Trophoblast cell (in vitro differentiated cells and primary cell): ENCODE results near the gene GHITM.
"Not testable (repeated sequence)": the region's sequence is repeated elsewhere in the genome, so short reads cannot be mapped to it uniquely, and the experiment has no call there.

ENCODE experiments used
- DNase-seq, 2 donors: peaks; one replicate each; pipeline ENCODE4 v3.0.0-alpha.2; 2016
- H2AFZ ChIP-seq: 2 replicates; pipeline ENCODE4 v1.6.1; 2013; ENCODE audit warnings: low read length, moderate library complexity, mild to moderate bottlenecking; ENCODE audit not compliant: insufficient read depth, poor library complexity
- H2AK5ac ChIP-seq: 2 replicates; pipeline ENCODE4 v1.6.1; 2013; ENCODE audit warnings: mild to moderate bottlenecking, low read length
- H2BK120ac ChIP-seq: 2 replicates; pipeline ENCODE4 v1.6.1; 2013; ENCODE audit warnings: low read length, mild to moderate bottlenecking, moderate library complexity; ENCODE audit not compliant: insufficient read depth, poor library complexity
- H2BK12ac ChIP-seq: 2 replicates; pipeline ENCODE4 v1.6.1; 2013; ENCODE audit warnings: mild to moderate bottlenecking, low read length, moderate library complexity
- H2BK5ac ChIP-seq: 2 replicates; pipeline ENCODE4 v1.6.1; 2013; ENCODE audit warnings: low read length, low read depth, moderate library complexity, mild to moderate bottlenecking; ENCODE audit not compliant: poor library complexity
- H3K14ac ChIP-seq: 2 replicates; pipeline ENCODE4 v1.6.1; 2013; ENCODE audit warnings: mild to moderate bottlenecking, low read length
- H3K18ac ChIP-seq: 2 replicates; pipeline ENCODE4 v1.6.1; 2013; ENCODE audit warnings: mild to moderate bottlenecking, low read length
- H3K23ac ChIP-seq: 2 replicates; pipeline ENCODE4 v1.6.1; 2013; ENCODE audit warnings: low read length
- H3K27ac ChIP-seq: 2 replicates; pipeline ENCODE4 v1.5.1; 2013; ENCODE audit warnings: low read depth, mild to moderate bottlenecking, inconsistent platforms, low read length, moderate library complexity
- H3K27me3 ChIP-seq: 2 replicates; pipeline ENCODE4 v1.6.1; 2013; ENCODE audit warnings: inconsistent platforms, mild to moderate bottlenecking, low read length, moderate library complexity; ENCODE audit not compliant: insufficient read depth
- H3K36me3 ChIP-seq, 2 experiments: 1 replicate in 1 of 2; 2 replicates in 1 of 2; pipeline ENCODE4 v1.6.1; 2013; ENCODE audit warnings: low read length in 2 of 2, mild to moderate bottlenecking in 2 of 2, moderate library complexity in 1 of 2; ENCODE audit not compliant: insufficient read depth in 2 of 2, control insufficient read depth in 1 of 2
- H3K4ac ChIP-seq: 2 replicates; pipeline ENCODE4 v1.6.1; 2013; ENCODE audit warnings: low read depth, mild to moderate bottlenecking, low read length, moderate library complexity
- H3K4me1 ChIP-seq, 2 experiments: 1 replicate in 1 of 2; 2 replicates in 1 of 2; pipeline ENCODE4 v1.6.1; 2013; ENCODE audit warnings: low read length in 2 of 2, mild to moderate bottlenecking in 2 of 2, moderate library complexity in 1 of 2; ENCODE audit not compliant: insufficient read depth in 2 of 2, control insufficient read depth in 1 of 2
- H3K4me2 ChIP-seq: 2 replicates; pipeline ENCODE4 v1.6.1; 2013; ENCODE audit warnings: inconsistent platforms, mild to moderate bottlenecking, low read length, moderate library complexity
- H3K4me3 ChIP-seq: 2 replicates; pipeline ENCODE4 v1.5.1; 2013; ENCODE audit warnings: mild to moderate bottlenecking, low read depth, low read length, inconsistent platforms
- H3K79me1 ChIP-seq: one replicate; pipeline ENCODE4 v1.6.1; 2013; ENCODE audit warnings: low read length
- H3K79me2 ChIP-seq: 2 replicates; pipeline ENCODE4 v1.6.1; 2013; ENCODE audit warnings: low read length, mild to moderate bottlenecking; ENCODE audit not compliant: control insufficient read depth, insufficient read depth, poor library complexity
- H3K9ac ChIP-seq: 2 replicates; pipeline ENCODE4 v1.6.1; 2013; ENCODE audit warnings: mild to moderate bottlenecking, low read length
- H3K9me3 ChIP-seq: 2 replicates; pipeline ENCODE4 v1.6.1; 2013; ENCODE audit warnings: low read depth, mild to moderate bottlenecking, control low read depth, inconsistent platforms, low read length; ENCODE audit not compliant: insufficient read depth
- H4K12ac ChIP-seq: 2 replicates; pipeline ENCODE4 v1.6.1; 2013; ENCODE audit warnings: low read depth, mild to moderate bottlenecking, low read length, moderate library complexity
- H4K8ac ChIP-seq: 2 replicates; pipeline ENCODE4 v1.6.1; 2013; ENCODE audit warnings: low read depth, mild to moderate bottlenecking, low read length, moderate library complexity
- H4K91ac ChIP-seq: one replicate; pipeline ENCODE4 v1.6.1; 2013; ENCODE audit warnings: low read depth, mild to moderate bottlenecking, low read length, moderate library complexity
- WGBS: extraction: QIAGEN DNeasy Blood & Tissue Kit; methylation state at CpG from one replicate; pipeline ENCODE4 v1.1.7; 2013; ENCODE audit warnings: missing lambda C conversion rate; ENCODE audit not compliant: insufficient read length, insufficient coverage; ENCODE audit errors: extremely low coverage; 5-methylcytosine and 5-hydroxymethylcytosine counted together

Gene GHITM

GRCh38 chr10:84171700-84172466, 32.6 kb downstream of the GHITM start:
- H3K27me3 ChIP-seq, H3K79me2 ChIP-seq, H3K14ac ChIP-seq, H2AFZ ChIP-seq, H3K9me3 ChIP-seq, H2BK5ac ChIP-seq, H4K91ac ChIP-seq, H3K18ac ChIP-seq, H3K79me1 ChIP-seq, H2BK12ac ChIP-seq, H3K4me2 ChIP-seq, H3K23ac ChIP-seq, H4K8ac ChIP-seq, DNase-seq, H2AK5ac ChIP-seq, H3K36me3 ChIP-seq, H4K12ac ChIP-seq, H3K4ac ChIP-seq, H2BK120ac ChIP-seq, H3K9ac ChIP-seq, H3K27ac ChIP-seq, H3K4me1 ChIP-seq: not testable (repeated sequence)
- peak overlapping the region; percentile 21 for H3K4me3 ChIP-seq
- WGBS = no CpG with 5 or more reads among the region's 21 CpGs

GRCh38 chr10:84172467-84173356, 33.4 kb downstream of the GHITM start:
- Histone ChIP-seq H3K27ac (no peak overlapping the region), H3K23ac (peak overlapping the region; percentile 49), H2AFZ (no peak overlapping the region), H3K4me3 (no peak overlapping the region), H3K14ac (no peak overlapping the region), H3K4ac (no peak overlapping the region), H3K18ac (no peak overlapping the region), H3K9me3 (no peaks in the 10 kb centered on the region), H3K4me1 (no peaks in the 10 kb centered on the region), H4K91ac (no peak overlapping the region), H3K36me3 (no peaks in the 10 kb centered on the region), H2BK5ac (no peak overlapping the region), H3K4me2 (no peak overlapping the region), H4K8ac (no peak overlapping the region), H2BK12ac (no peak overlapping the region), H3K79me2 (no peaks in the 10 kb centered on the region), H2BK120ac (no peak overlapping the region), H3K79me1 (no peaks in the 10 kb centered on the region), H3K27me3 (no peaks in the 10 kb centered on the region), H3K9ac (no peak overlapping the region), H4K12ac (no peak overlapping the region), H2AK5ac (no peak overlapping the region)
- WGBS = no CpG with 5 or more reads among the region's 9 CpGs
- DNase-seq = no peak

GRCh38 chr10:84173501-84173929, 34.2 kb downstream of the GHITM start, which contains the start of gene GPR15LG:
Gene GPR15LG, plus strand, starts transcription at chr10:84173801. Its CDS starts 51 bp downstream, at chr10:84173852.
- H2AFZ ChIP-seq = no peak within 1 kb of the TSS
- no peak within 1 kb of the TSS for H3K18ac ChIP-seq
- no CpG with 5 or more reads among the region's 2 CpGs for WGBS
- no peak within 1 kb of the TSS for H3K4ac ChIP-seq
- H2BK12ac ChIP-seq = no peak within 1 kb of the TSS
- H3K4me3 ChIP-seq = no peak within 1 kb of the TSS
- no peaks in the 10 kb centered on the region for H3K27me3 ChIP-seq
- H3K9ac ChIP-seq = no peak within 1 kb of the TSS
- no peak within 1 kb of the TSS for H3K4me2 ChIP-seq
- H3K9me3 ChIP-seq = no peaks in the 10 kb centered on the region
- no peak within 1 kb of the TSS for H4K8ac ChIP-seq
- H2BK120ac ChIP-seq = no peak within 1 kb of the TSS
- H2AK5ac ChIP-seq = no peak within 1 kb of the TSS
- H3K36me3 ChIP-seq = no peaks in the 10 kb centered on the region
- no peak within 1 kb of the TSS for H3K27ac ChIP-seq
- H4K91ac ChIP-seq = no peak within 1 kb of the TSS
- H2BK5ac ChIP-seq = no peak within 1 kb of the TSS
- no peaks in the 10 kb centered on the region for H3K4me1 ChIP-seq
- no peak for DNase-seq
- no peak within 1 kb of the TSS for H3K14ac ChIP-seq
- no peak within 1 kb of the TSS for H4K12ac ChIP-seq
- no peaks in the 10 kb centered on the region for H3K79me2 ChIP-seq
- H3K23ac ChIP-seq = peak within 1 kb of the TSS; percentile 49
- no peaks in the 10 kb centered on the region for H3K79me1 ChIP-seq

GRCh38 chr10:84175436-84175835, 36.1 kb downstream of the GHITM start:
- H3K23ac ChIP-seq = no peak overlapping the region
- H3K79me2 ChIP-seq = no peaks in the 10 kb centered on the region
- no peak overlapping the region for H3K9ac ChIP-seq
- no peak overlapping the region for H3K14ac ChIP-seq
- H3K4ac ChIP-seq = no peak overlapping the region
- H2BK12ac ChIP-seq = no peak overlapping the region
- no peak overlapping the region for H4K91ac ChIP-seq
- H3K27ac ChIP-seq = no peak overlapping the region
- no peak overlapping the region for H2BK120ac ChIP-seq
- H3K4me1 ChIP-seq = no peaks in the 10 kb centered on the region
- no peak overlapping the region for H4K12ac ChIP-seq
- no peaks in the 10 kb centered on the region for H3K27me3 ChIP-seq
- H2BK5ac ChIP-seq = no peak overlapping the region
- no peak overlapping the region for H3K4me2 ChIP-seq
- H3K9me3 ChIP-seq = peaks cover 3% of the 10 kb centered on the region
- no peak overlapping the region for H4K8ac ChIP-seq
- no peaks in the 10 kb centered on the region for H3K79me1 ChIP-seq
- no peak overlapping the region for H2AK5ac ChIP-seq
- no peak for DNase-seq
- WGBS = no CpG with 5 or more reads among the region's 6 CpGs
- no peak overlapping the region for H3K18ac ChIP-seq
- no peak overlapping the region for H2AFZ ChIP-seq
- no peaks in the 10 kb centered on the region for H3K36me3 ChIP-seq
- peak overlapping the region; percentile 46 for H3K4me3 ChIP-seq
